ENCODE data around the gene NAXD.
A peak's percentile ranks its signal among the peaks of the same experiment; 100 is the strongest.
"Not testable (repeated sequence)": the region's sequence is repeated elsewhere in the genome, so short reads cannot be mapped to it uniquely, and the experiment has no call there.

Gene NAXD

GRCh38 chr13:110597041-110597689 lies 18.2 kb upstream of the NAXD start:
- no peak for DNase-seq (ENCODE audit: low read depth)

- DNase-seq (ENCODE audit: low read depth) = no peak
These were observed 15.0 kb upstream of the NAXD start for GRCh38 chr13:110600261-110600819.

DNA sequence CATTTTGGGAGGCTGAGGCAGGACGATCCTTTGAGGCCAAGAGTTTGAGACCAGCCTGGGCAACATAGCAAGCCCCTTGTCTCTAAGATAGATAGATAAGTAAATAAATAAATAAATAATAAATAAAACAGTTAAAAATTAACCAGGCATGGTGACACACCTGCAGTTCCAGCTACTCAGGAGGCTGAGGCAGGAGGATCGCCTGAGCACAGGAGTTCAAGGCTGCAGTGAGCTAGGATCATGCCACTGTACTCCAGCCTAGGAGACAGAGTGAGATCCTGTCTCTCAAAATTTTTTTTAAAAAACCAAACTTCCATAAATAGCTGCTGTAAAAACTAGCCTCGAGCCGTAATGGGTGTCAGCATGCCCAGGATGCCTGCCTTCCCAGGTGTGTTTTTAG lies 14.4 kb upstream of the NAXD start:
- DNase-seq (ENCODE audit: low read depth) = no peak

DNA sequence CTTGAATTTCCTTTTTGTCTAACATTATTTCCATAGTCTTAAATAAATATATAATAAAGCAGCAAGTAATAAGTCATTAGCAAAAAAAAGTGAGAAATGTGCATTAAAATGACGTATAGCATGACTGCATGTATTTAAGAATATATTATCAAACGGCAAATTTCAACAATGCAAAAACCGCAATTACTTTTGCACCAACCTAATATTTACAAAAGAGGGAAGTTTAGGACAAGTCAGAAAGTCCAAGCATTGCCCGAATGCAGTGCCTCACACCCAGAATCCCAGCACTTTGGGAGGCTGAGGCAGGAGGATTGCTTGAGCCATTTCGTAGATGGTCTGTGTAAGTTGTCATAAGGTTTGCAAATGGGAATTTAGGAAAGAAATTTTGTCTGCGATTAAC lies 10.2 kb upstream of the NAXD start:
- DNase-seq (ENCODE audit: low read depth) = no peak

GRCh38 chr13:110606281-110606680 lies 9.1 kb upstream of the NAXD start:
- DNase-seq (ENCODE audit: low read depth) = not testable (repeated sequence)

DNA sequence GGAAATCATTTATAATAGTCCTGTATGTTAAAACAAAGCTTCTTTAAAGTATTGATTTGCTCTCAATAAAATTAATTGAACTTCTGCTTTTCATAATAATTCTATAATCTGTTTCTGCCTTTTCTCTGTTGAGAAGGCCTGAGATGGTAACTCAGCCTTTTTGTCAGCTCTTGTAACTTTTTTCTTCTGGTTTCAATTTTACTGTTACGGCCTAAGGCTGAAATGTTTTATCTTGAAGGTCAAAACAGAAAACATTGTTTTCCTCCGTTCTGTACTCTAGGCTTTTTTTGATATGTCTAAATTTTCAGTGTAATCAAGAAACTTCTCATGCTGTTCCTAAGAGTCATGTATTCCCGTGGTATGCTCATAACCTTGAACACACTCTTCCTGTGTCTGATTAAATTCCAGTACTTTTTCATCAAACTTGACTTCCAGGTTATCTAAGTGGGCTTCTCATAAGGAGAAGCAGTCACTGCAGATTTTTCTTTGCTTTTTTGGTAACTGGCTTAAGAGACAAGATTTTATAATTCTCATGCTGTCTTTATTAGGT lies 7.6 kb upstream of the NAXD start:
- no peak for DNase-seq (ENCODE audit: low read depth)

GRCh38 chr13:110610955-110611595 lies 4.3 kb upstream of the NAXD start:
- DNase-seq (ENCODE audit: low read depth) = no peak

- DNase-seq (ENCODE audit: low read depth) = no peak
These were observed 382 bp upstream of the NAXD start for GRCh38 chr13:110615005-110615321.

DNA sequence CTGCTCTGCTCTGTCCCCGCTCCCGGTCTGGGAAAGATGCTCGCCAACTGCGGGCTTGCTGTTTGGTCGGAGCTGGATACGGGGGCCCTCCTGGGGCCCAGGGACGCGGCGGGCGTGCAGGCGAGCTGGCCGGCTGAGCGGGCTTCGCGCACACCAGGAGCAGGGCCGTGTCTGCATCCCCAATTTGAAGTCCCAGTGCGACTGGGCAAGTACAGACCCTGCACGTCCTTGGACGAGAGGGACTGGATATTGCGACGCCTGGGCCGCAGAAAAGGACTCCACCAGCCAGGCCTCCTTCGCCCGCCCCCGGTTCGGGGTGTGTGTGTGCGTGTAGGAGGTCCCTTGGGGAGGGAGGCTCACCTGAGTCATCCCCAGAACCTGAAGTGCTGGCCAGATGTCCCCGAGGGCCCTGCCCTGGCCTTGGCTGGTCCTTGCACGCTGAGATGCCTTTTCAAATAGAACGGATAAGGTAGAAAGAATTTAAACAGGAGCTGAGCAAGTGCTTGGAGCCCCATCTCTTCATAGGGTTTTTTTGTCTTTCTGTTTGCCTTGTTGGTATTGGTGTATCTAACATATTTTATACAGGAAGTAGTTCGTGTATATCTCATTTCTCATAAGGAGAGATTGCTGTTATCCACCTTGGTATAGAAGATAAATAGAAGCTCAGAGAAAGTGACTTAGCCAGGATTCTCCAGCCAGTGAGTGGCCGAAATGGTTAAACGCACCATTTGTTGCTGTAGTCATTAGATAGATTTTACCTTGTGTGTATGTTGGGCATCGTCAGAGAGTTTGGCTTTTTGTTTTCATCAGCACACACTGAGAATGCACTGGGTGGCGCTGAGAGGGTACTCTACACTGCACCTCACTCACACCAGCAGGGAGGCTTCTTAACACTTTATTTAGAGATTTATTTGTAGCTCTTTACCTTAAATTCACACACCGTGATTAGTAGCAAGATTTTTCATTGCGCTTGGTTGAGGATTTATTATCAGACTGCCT lies 1.1 kb downstream of the NAXD start:
- DNase-seq (ENCODE audit: low read depth) = peak; percentile 28

- DNase-seq (ENCODE audit: low read depth) = no peak
These were observed 2.2 kb downstream of the NAXD start for GRCh38 chr13:110617321-110618072.

- DNase-seq (ENCODE audit: low read depth) = no peak
These were observed 2.8 kb downstream of the NAXD start for GRCh38 chr13:110618167-110618566.

GRCh38 chr13:110618780-110619179 lies 3.4 kb downstream of the NAXD start:
- DNase-seq (ENCODE audit: low read depth) = no peak

DNA sequence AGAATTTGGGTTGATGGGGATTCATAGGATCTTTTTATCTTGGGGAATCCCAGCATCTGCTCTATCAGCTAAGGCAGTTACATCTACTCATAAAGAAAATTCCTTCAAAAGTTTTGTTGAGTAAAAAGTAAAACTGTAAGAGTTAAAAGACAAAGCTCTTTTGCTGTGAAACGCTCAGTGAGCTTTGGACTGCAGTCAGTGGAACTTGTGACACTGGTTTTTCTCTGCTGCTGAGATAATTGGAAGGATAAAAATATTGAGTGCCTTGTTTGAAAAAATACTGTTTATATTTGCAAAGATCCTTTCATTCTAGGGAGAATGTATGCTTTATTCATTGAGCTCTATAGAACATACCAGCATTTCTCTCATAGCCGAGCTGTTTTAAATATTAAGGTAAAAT lies 5.3 kb downstream of the NAXD start:
- DNase-seq (ENCODE audit: low read depth) = no peak

- no peak for DNase-seq (ENCODE audit: low read depth)
These were observed 9.7 kb downstream of the NAXD start for GRCh38 chr13:110624766-110625756.

- no peak for DNase-seq (ENCODE audit: low read depth)
These were observed 10.5 kb downstream of the NAXD start for GRCh38 chr13:110625771-110626321.

- no peak for DNase-seq (ENCODE audit: low read depth)
These were observed 11.2 kb downstream of the NAXD start for GRCh38 chr13:110626521-110626920.

- no peak for DNase-seq (ENCODE audit: low read depth)
These were observed 12.0 kb downstream of the NAXD start for GRCh38 chr13:110627351-110627750.

DNA sequence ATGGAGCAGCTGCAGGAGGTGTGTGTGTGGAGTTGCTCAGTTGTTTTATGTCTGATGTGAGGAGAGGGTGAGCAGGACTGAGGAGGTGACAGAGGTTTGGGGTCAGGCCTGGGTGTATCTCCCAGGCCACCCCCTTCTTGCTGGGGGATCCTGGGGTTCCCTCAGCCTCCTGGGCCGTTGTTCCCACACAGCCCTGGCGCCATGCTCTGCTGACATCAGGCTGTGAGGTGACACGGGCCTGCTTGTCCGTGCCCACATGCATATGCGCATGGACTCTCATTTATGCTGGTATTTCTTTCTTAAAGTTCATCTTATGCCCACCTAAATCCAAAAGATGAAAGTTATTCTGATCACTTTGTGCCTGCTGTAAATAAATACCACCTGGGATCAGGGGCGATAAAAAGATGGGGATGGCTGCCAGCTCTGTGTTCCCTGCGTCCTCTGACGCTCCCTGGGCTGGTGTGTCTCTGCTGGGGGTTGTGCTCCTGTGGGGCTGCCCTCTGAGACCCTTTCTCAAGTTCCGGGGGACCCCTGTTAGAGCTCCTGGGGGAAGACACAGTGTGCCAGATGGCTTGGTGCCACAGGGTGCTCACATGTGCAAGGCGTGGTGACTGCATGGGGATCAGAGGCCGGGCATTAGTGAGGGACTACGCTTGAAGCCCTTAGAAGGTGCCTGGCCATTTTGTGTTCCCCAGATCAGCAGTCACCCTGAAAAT lies 12.6 kb downstream of the NAXD start:
- no peak for DNase-seq (ENCODE audit: low read depth)

- no peak for DNase-seq (ENCODE audit: low read depth)
These were observed 13.1 kb downstream of the NAXD start for GRCh38 chr13:110628477-110628793.
